NCI-H2227 (cell line): ENCODE results near the gene KBTBD4.

Experiments
- DNase-seq: peaks from one replicate; lab custom pipeline; 2025; ENCODE audit not compliant: unreplicated experiment; lab: John Stamatoyannopoulos, UW

KBTBD4 gene

GRCh38 chr11:47578524-47579494 is at the start of gene KBTBD4, which contains the start of gene NDUFS3:
KBTBD4 (minus strand) TSS chr11:47578970; CDS start chr11:47578951, 19 bp downstream.
NDUFS3 (plus strand) TSS chr11:47579074; CDS start chr11:47579092, 18 bp downstream.
- peak; percentile 95 for DNase-seq

- no peak for DNase-seq
These were observed 49.3 kb upstream of the KBTBD4 start for GRCh38 chr11:47628026-47628425.

- no peak for DNase-seq
These were observed 47.5 kb upstream of the KBTBD4 start for GRCh38 chr11:47626234-47626633.

GRCh38 chr11:47620836-47621378 is 42.1 kb upstream of the KBTBD4 start:
- DNase-seq = no peak

- no peak for DNase-seq
These were observed 38.6 kb upstream of the KBTBD4 start for GRCh38 chr11:47617417-47617809.

GRCh38 chr11:47616726-47617416 is 38.1 kb upstream of the KBTBD4 start:
- DNase-seq = peak; percentile 65

- DNase-seq = no peak
These were observed 36.5 kb upstream of the KBTBD4 start for GRCh38 chr11:47615249-47615648.

- no peak for DNase-seq
These were observed 32.6 kb upstream of the KBTBD4 start for GRCh38 chr11:47611348-47611794.

- no peak for DNase-seq
These were observed 30.9 kb upstream of the KBTBD4 start for GRCh38 chr11:47609675-47610074.

- DNase-seq = no peak
These were observed 28.6 kb upstream of the KBTBD4 start for GRCh38 chr11:47607380-47607779.

GRCh38 chr11:47606731-47607130 is 28.0 kb upstream of the KBTBD4 start:
- peak; percentile 31 for DNase-seq

GRCh38 chr11:47605921-47606320 is 27.2 kb upstream of the KBTBD4 start:
- DNase-seq = no peak

GRCh38 chr11:47603295-47603694 is 24.5 kb upstream of the KBTBD4 start:
- DNase-seq = no peak

GRCh38 chr11:47599902-47600301 is 21.1 kb upstream of the KBTBD4 start:
- no peak for DNase-seq

- DNase-seq = no peak
These were observed 17.2 kb upstream of the KBTBD4 start for GRCh38 chr11:47595967-47596366.

- DNase-seq = no peak
These were observed 16.3 kb upstream of the KBTBD4 start for GRCh38 chr11:47595029-47595428.

GRCh38 chr11:47593934-47594855 is 15.4 kb upstream of the KBTBD4 start, which contains the start of gene C1QTNF4:
C1QTNF4 (minus strand) TSS chr11:47594411; CDS start chr11:47590810, 3,601 bp downstream.
- peak; percentile 19 for DNase-seq

- DNase-seq = no peak
These were observed 14.7 kb upstream of the KBTBD4 start for GRCh38 chr11:47593492-47593933.

GRCh38 chr11:47592970-47593369 is 14.2 kb upstream of the KBTBD4 start:
- no peak for DNase-seq

GRCh38 chr11:47592251-47592650 is 13.5 kb upstream of the KBTBD4 start:
- DNase-seq = no peak
